Pancreas (tissue), 10 donors: ENCODE data around the gene CDKL5. TPM values are rescaled to one million over a fixed set of nuclear protein-coding genes. Genes with fewer than 3 reads are reported as not detected.
A peak's percentile ranks its signal among the peaks of the same experiment; 100 is the strongest.

ENCODE experiments used
- ATAC-seq, 4 donors: fragments of 200-7000 bp; cut with Tn5 transposase; one replicate each; pipeline versions ENCODE4 v1.8.0 to v1.9.1; 2020; ENCODE audit warnings: mild to moderate bottlenecking in 4 of 4, moderate library complexity in 4 of 4
- DNase-seq, 6 donors: peaks; one replicate each; pipeline ENCODE4 v3.0.0-alpha.2; 2020
- FAIRE-seq: peaks from 2 replicates; lab custom pipeline; 2012; peaks lifted over from hg19 to GRCh38; lab: Jason Lieb, UNC
- H3K27ac ChIP-seq, 4 donors: fragments of 200-600 bp; sonication (generic); 1 replicate in 3 of 4; 2 replicates in 1 of 4; pipeline versions ENCODE4 v1.5.0 to v1.8.0; 2020
- H3K27me3 ChIP-seq, 4 donors: fragments of 200-600 bp; one replicate each; pipeline ENCODE4 v1.8.0; 2021
- H3K36me3 ChIP-seq, 3 donors: fragments of 200-600 bp; sonication (generic) in 1 of 3; one replicate each; pipeline versions ENCODE4 v1.5.0 to v1.8.0; 2020 to 2021
- H3K4me1 ChIP-seq, 3 donors: fragments of 200-600 bp; one replicate each; pipeline ENCODE4 v1.8.0; 2021
- H3K4me3 ChIP-seq, 4 donors: fragments of 200-600 bp; sonication (generic) in 2 of 4; one replicate each; pipeline versions ENCODE4 v1.5.0 to v1.8.0; 2020 to 2021
- H3K9me3 ChIP-seq, 4 donors: fragments of 200-600 bp; one replicate each; pipeline ENCODE4 v1.8.0; 2021
- CTCF ChIP-seq, 4 donors: fragments of 200-600 bp; sonication (generic) in 3 of 4; IDR thresholded peaks; one replicate each; pipeline versions ENCODE4 v1.5.0 to v1.8.0; 2021; ENCODE audit warnings: antibody characterized with exemption in 4 of 4
- WGBS, 2 donors: extraction: QIAGEN DNeasy Blood & Tissue Kit; methylation state at CpG; one replicate each; pipeline ENCODE4 v1.1.7; 2013; 5-methylcytosine and 5-hydroxymethylcytosine counted together
- intact Hi-C, 3 donors: fragments of 100-400 bp; cut with DNase I; formaldehyde crosslinking; loops; one replicate each; pipeline versions ENCODE4 v1.11.1 to v1.14.2; 2022
- polyA plus RNA-seq, 2 donors: library from polyadenylated mRNA; stranded (reverse); fragments of 200-250 nt; gene quantifications; one replicate each; pipeline ENCODE4 v1.2.3, GENCODE V29; 2013
- total RNA-seq, 6 donors: library from RNA; stranded (reverse); fragmentation: NEBNext Ultra II Directional in 4 of 6; extraction: Animal tissue kit (Norgen Biotek cat#: 25700) in 4 of 6; gene quantifications; one replicate each; pipeline versions ENCODE4 v1.2.1 to v1.2.4, GENCODE V29; 2021 to 2023
- donor health status: healthy with polysubstance abuse.
- donor health status: DM: no; HTN: no; CAD: no; lungs with moderate emphysema.
- donor health status: DM: no; HTN: no; CAD: no.
- donor health status: control.
- donor health status: control.
- donor health status: Bipolar disorder and iron deficiency.
- donor health status: DM: yes; HTN: yes; CAD: no.
- donor health status: DM: no; HTN: no; CAD: no.
- donor health status: DM: no; HTN: no; CAD: no.
- donor health status: DM: yes; HTN: yes; CAD: no.

The CDKL5 gene
- total and polyA plus RNA-seq, 8 donors: 0.76 to 11.5 (median 4.4) TPM

- Histone ChIP-seq H3K9me3 (no peaks in the 10 kb centered on the region), H3K4me3 (no peak overlapping the region), H3K36me3 (no peaks in the 10 kb centered on the region), H3K27me3 (no peaks in the 10 kb centered on the region), H3K4me1 (no peaks in the 10 kb centered on the region), H3K27ac (no peak overlapping the region)
- FAIRE-seq (no peak), DNase-seq (no peak), ATAC-seq (no peak)
- TF ChIP-seq CTCF (IDR thresholded peaks at IDR 0.05): no peak
- 52 to 79% methylated on average over 9 of the region's 9 CpGs for WGBS, 2 donors
- intact Hi-C loops: no loop called here
Measured at GRCh38 chrX:18649498-18649951, 224.1 kb downstream of the CDKL5 start.

- no peak for TF ChIP-seq CTCF (IDR thresholded peaks at IDR 0.05)
- H3K36me3 ChIP-seq: no peaks in the 10 kb centered on the region
- no peaks in the 10 kb centered on the region for H3K27me3 ChIP-seq
- WGBS, 2 donors: 69 to 73% methylated on average over 6 of the region's 6 CpGs
- H3K9me3 ChIP-seq: no peaks in the 10 kb centered on the region
- H3K27ac ChIP-seq: no peak overlapping the region
- intact Hi-C loops: no loop called here
- ATAC-seq (no peak), DNase-seq (no peak), FAIRE-seq (no peak)
- H3K4me1 ChIP-seq: no peaks in the 10 kb centered on the region
- H3K4me3 ChIP-seq: no peak overlapping the region
Measured at GRCh38 chrX:18650662-18651061, 225.3 kb downstream of the CDKL5 start.

- no peak for DNase-seq
- Histone ChIP-seq H3K9me3 (no peaks in the 10 kb centered on the region), H3K27me3 (no peaks in the 10 kb centered on the region), H3K27ac (no peak overlapping the region), H3K4me3 (no peak overlapping the region), H3K4me1 (no peaks in the 10 kb centered on the region), H3K36me3 (no peaks in the 10 kb centered on the region)
- TF ChIP-seq CTCF (IDR thresholded peaks at IDR 0.05): no peak
- intact Hi-C loops: no loop called here
- ATAC-seq: no peak
- FAIRE-seq: no peak
Measured at GRCh38 chrX:18652636-18653035, 227.2 kb downstream of the CDKL5 start.

- DNase-seq (no peak), ATAC-seq (peak in 1 of 4 donors; percentile 20), FAIRE-seq (no peak)
- no peaks in the 10 kb centered on the region for H3K4me1 ChIP-seq
- no peaks in the 10 kb centered on the region for H3K9me3 ChIP-seq
- TF ChIP-seq CTCF (IDR thresholded peaks at IDR 0.05): no peak
- no peak overlapping the region for H3K4me3 ChIP-seq
- 46 to 48% methylated on average over 5 of the region's 5 CpGs for WGBS, 2 donors
- no peaks in the 10 kb centered on the region for H3K36me3 ChIP-seq
- intact Hi-C loops: no loop called here
- H3K27me3 ChIP-seq: no peaks in the 10 kb centered on the region
- H3K27ac ChIP-seq: no peak overlapping the region
Measured at GRCh38 chrX:18654875-18655836, 229.7 kb downstream of the CDKL5 start.

- intact Hi-C loops: no loop called here
- no peaks in the 10 kb centered on the region for H3K36me3 ChIP-seq
- no peak overlapping the region for H3K4me3 ChIP-seq
- no peaks in the 10 kb centered on the region for H3K27me3 ChIP-seq
- no peaks in the 10 kb centered on the region for H3K4me1 ChIP-seq
- H3K27ac ChIP-seq: no peak overlapping the region
- TF ChIP-seq CTCF (IDR thresholded peaks at IDR 0.05): no peak
- H3K9me3 ChIP-seq: no peaks in the 10 kb centered on the region
- DNase-seq: no peak
- WGBS, 2 donors: 89 to 93% methylated on average over 12 of the region's 12 CpGs
- ATAC-seq: no peak
- FAIRE-seq: no peak
Measured at GRCh38 chrX:18661273-18661672, 235.9 kb downstream of the CDKL5 start.
